A549 (cell line): ENCODE results near the gene SDE2. TPM values are rescaled to one million over a fixed set of nuclear protein-coding genes. Genes with fewer than 3 reads are reported as not detected.
A peak's percentile ranks its signal among the peaks of the same experiment; 100 is the strongest.

Experiments used
- ATAC-seq, 2 experiments: fragments of 200-7000 bp in 1 of 2; fragments of >200 bp in 1 of 2; cut with Nextera tagmentation in 1 of 2; cut with Tn5 transposase in 1 of 2; 3 replicates each; pipeline versions ENCODE4 v1.8.0 to v1.9.1; 2018 to 2020; ENCODE audit warnings: mild to moderate bottlenecking in 1 of 2, moderate library complexity in 1 of 2
- CTCF ChIA-PET: fragments of 300-600 bp; sonication (Branson Sonifier 250); formaldehyde crosslinking; extraction: SDS; loops from one replicate; lab custom pipeline; 2021; ENCODE audit warnings: antibody characterized with exemption, inconsistent platforms; lab: Yijun Ruan, JAX
- POLR2A ChIA-PET: fragments of 350-600 bp; formaldehyde crosslinking; extraction: SDS; loops from one replicate; lab custom pipeline; 2021; ENCODE audit warnings: antibody characterized with exemption, inconsistent platforms; lab: Yijun Ruan, JAX
- DNase-seq, 2 experiments: peaks; one replicate each; pipeline versions ENCODE4 v3.0.0 to v3.0.0-alpha.2; 2011 to 2016; ENCODE audit warnings: low read depth in 1 of 2, low spot score in 1 of 2
- FAIRE-seq: peaks from 2 replicates; lab custom pipeline; 2011; peaks lifted over from hg19 to GRCh38; lab: Jason Lieb, UNC
- H3K27ac ChIP-seq, 2 experiments: fragments of >200 bp; sonication (Bioruptor Twin); formaldehyde crosslinking; 3 replicates each; pipeline ENCODE4 v1.5.1; 2016 to 2017
- H3K4me1 ChIP-seq: fragments of >200 bp; sonication (Bioruptor Twin); formaldehyde crosslinking; 3 replicates; pipeline ENCODE4 v1.6.1; 2016
- H3K4me2 ChIP-seq: fragments of >200 bp; sonication (Bioruptor Twin); formaldehyde crosslinking; 3 replicates; pipeline ENCODE4 v1.6.1; 2016
- H3K4me3 ChIP-seq: fragments of >200 bp; sonication (Bioruptor Twin); formaldehyde crosslinking; 3 replicates; pipeline ENCODE4 v1.5.1; 2016
- H3K9me3 ChIP-seq: fragments of >200 bp; sonication (Bioruptor Twin); formaldehyde crosslinking; 3 replicates; pipeline ENCODE4 v1.6.1; 2016
- BHLHE40 ChIP-seq: IDR thresholded peaks from 2 replicates; pipeline ENCODE4 v1.6.1; 2012; ENCODE audit warnings: low read depth, low read length, inconsistent platforms
- CHD2 ChIP-seq: fragments of 150-350 bp; IDR thresholded peaks from 2 replicates; pipeline ENCODE4 v1.6.1; 2014; ENCODE audit warnings: low read length; ENCODE audit not compliant: partially characterized antibody
- E2F6 ChIP-seq: IDR thresholded peaks from 2 replicates; pipeline ENCODE4 v1.6.1; 2012; ENCODE audit warnings: low read depth, borderline replicate concordance
- EHMT2 ChIP-seq: fragments of 200-600 bp; sonication (generic); IDR thresholded peaks from 2 replicates; pipeline ENCODE4 v1.6.1; 2016; ENCODE audit warnings: antibody characterized with exemption, low read depth, mild to moderate bottlenecking, moderate library complexity
- ELK1 ChIP-seq: fragments of 150-350 bp; IDR thresholded peaks from 2 replicates; pipeline ENCODE4 v1.6.1; 2014; ENCODE audit warnings: low read depth, mild to moderate bottlenecking, low read length
- EP300 ChIP-seq, 2 experiments: fragments of >200 bp; sonication (Bioruptor Twin); formaldehyde crosslinking; IDR thresholded peaks; 2 replicates in 1 of 2; 3 replicates in 1 of 2; pipeline ENCODE4 v1.6.1; 2016 to 2017
- GATA3 ChIP-seq: IDR thresholded peaks from 2 replicates; pipeline ENCODE4 v1.6.1; 2012; ENCODE audit warnings: borderline replicate concordance
- HOXB13 ChIP-seq: fragments of 250-450 bp; sonication (Bioruptor Pico); IDR thresholded peaks from 2 replicates; pipeline ENCODE4 v1.5.0; 2020; ENCODE audit warnings: low read depth, mild to moderate bottlenecking, moderate library complexity
- JUN ChIP-seq, 2 experiments: fragments of >200 bp; sonication (Bioruptor Twin); formaldehyde crosslinking; IDR thresholded peaks; 2 replicates in 1 of 2; 3 replicates in 1 of 2; pipeline ENCODE4 v1.6.1; 2016 to 2017
- JUNB ChIP-seq: fragments of >200 bp; sonication (Bioruptor Twin); formaldehyde crosslinking; IDR thresholded peaks from 2 replicates; pipeline ENCODE4 v1.6.1; 2016
- MAX ChIP-seq: IDR thresholded peaks from 2 replicates; pipeline ENCODE4 v1.6.1; 2012
- MAZ ChIP-seq: fragments of 150-350 bp; IDR thresholded peaks from 2 replicates; pipeline ENCODE4 v1.6.1; 2014; ENCODE audit warnings: antibody characterized with exemption, low read depth, low read length, borderline replicate concordance
- NFE2L2 ChIP-seq: fragments of 150-350 bp; conservative IDR thresholded peaks from 2 replicates; pipeline ENCODE4 v1.6.1; 2014; ENCODE audit warnings: low read length
- PHF8 ChIP-seq: fragments of 200-600 bp; sonication (generic); IDR thresholded peaks from 2 replicates; pipeline ENCODE4 v1.6.1; 2016; ENCODE audit warnings: low read depth, mild to moderate bottlenecking, antibody characterized with exemption, moderate library complexity, borderline replicate concordance
- POLR2A ChIP-seq: IDR thresholded peaks from 2 replicates; pipeline ENCODE4 v1.6.1; 2012; ENCODE audit warnings: mild to moderate bottlenecking, low read length
- POLR2AphosphoS2 ChIP-seq: conservative IDR thresholded peaks from 2 replicates; pipeline ENCODE4 v1.6.1; 2012; ENCODE audit warnings: low read length, improper control_type of control experiment, inconsistent platforms
- RAD21 ChIP-seq, 2 experiments: fragments of >200 bp in 1 of 2; sonication (Bioruptor Twin) in 1 of 2; formaldehyde crosslinking in 1 of 2; IDR thresholded peaks in 1 of 2; conservative IDR thresholded peaks in 1 of 2; 2 replicates in 1 of 2; 3 replicates in 1 of 2; pipeline ENCODE4 v1.6.1; 2012 to 2018; ENCODE audit warnings: inconsistent platforms in 1 of 2
- REST ChIP-seq: fragments of 200-600 bp; sonication (generic); IDR thresholded peaks from 2 replicates; pipeline ENCODE4 v1.6.1; 2016; ENCODE audit warnings: antibody characterized with exemption, mild to moderate bottlenecking, moderate library complexity
- RFX5 ChIP-seq: fragments of 450-650 bp; IDR thresholded peaks from 2 replicates; pipeline ENCODE4 v1.7.1; 2014; ENCODE audit warnings: antibody characterized with exemption, mild to moderate bottlenecking, moderate library complexity
- TP53 ChIP-seq: fragments of 250-450 bp; sonication (Bioruptor Pico); IDR thresholded peaks from 2 replicates; pipeline ENCODE4 v1.5.0; 2021; ENCODE audit warnings: mild to moderate bottlenecking, moderate library complexity
- WGBS: methylation state at CpG from one replicate; pipeline ENCODE4 v1.1.6; 2017; ENCODE audit errors: missing lambda C conversion rate; 5-methylcytosine and 5-hydroxymethylcytosine counted together
- polyA minus RNA-seq: library from RNA; depleted of rRNA, polyadenylated mRNA; stranded (reverse); fragments of >200 nt; gene quantifications from 2 replicates; pipeline ENCODE4 v1.2.3, GENCODE V29; 2011; rRNA and poly(A)+ RNA removed
- polyA plus RNA-seq, 4 experiments: library from polyadenylated mRNA; depleted of rRNA in 3 of 4; stranded (reverse); fragments of >200 nt; fragmentation: RNase III in 1 of 4; extraction: RNeasy Plus Mini Kit Qiagen cat#74134 plus additional on column Dnase treatment in 1 of 4; gene quantifications; 2 replicates in 3 of 4; 3 replicates in 1 of 4; pipeline ENCODE4 v1.2.3, GENCODE V29; 2011 to 2017
- TF ChIP-seq, protein P1 (sequence below): fragments of >200 bp; sonication (Bioruptor Twin); formaldehyde crosslinking; IDR thresholded peaks from 3 replicates; pipeline ENCODE4 v1.5.1; 2016
- TF ChIP-seq, protein P2 (sequence below): fragments of >200 bp; sonication (Bioruptor Twin); formaldehyde crosslinking; IDR thresholded peaks from 3 replicates; pipeline ENCODE4 v1.6.1; 2016

SDE2 gene
- polyA plus RNA-seq (2011; rRNA removed) (15.6 and 24.8 TPM in 2 replicates), polyA plus RNA-seq (2017; fragmentation: RNase III; extraction: RNeasy Plus Mini Kit Qiagen cat#74134 plus additional on column Dnase treatment) (8.4 to 9.2 TPM (median 8.8 TPM) in 3 replicates), polyA minus RNA-seq (11.2 and 13.6 TPM in 2 replicates)
- polyA plus RNA-seq (2012; cell fraction: cytosol; rRNA removed): 5.0 and 5.4 TPM in 2 replicates
- polyA plus RNA-seq (2012; cell fraction: nucleus; rRNA removed): 3.6 and 8.2 TPM in 2 replicates

DNA sequence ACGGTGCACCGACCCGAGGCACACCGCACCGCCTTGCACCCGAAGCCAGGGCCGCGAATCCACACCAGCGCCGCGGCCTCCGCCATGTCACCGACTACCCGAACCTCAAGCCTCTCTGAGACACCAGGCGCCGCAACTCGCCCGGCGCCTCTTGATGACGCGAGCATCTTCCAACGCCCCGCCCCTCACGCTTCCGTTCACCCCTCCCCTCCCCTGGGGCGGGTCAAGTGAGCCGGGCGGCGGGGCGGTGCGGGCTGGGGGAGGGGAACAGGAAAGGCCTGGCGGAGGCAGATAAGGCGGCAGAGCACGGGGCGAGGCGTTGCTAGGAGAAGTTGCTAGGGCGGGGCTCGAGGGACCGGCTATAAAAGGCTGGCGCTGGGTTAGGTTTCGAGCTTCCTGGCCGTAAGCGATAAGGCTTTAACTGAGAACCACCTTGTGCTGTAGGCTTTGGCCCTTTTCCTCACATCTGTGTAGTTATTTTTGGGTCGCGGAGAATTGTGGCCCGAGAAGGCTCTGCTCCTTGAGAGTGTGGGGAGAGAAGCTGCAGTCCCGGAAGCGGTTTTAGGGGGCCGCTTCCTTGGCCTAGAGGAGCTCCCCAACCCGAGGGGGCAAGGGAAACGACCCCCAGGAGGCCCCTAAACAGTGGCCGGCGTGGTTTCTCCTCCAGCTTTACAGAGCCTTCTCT, at the start of gene SDE2:
SDE2 (minus strand) TSS at position 117 of the 685 bp plus-strand sequence; CDS start at position 86, 31 bp downstream.
- no peak for FAIRE-seq

GRCh38 chr1:226048886-226049285, 49.7 kb upstream of the SDE2 start:
- Histone ChIP-seq H3K9me3 (no peaks in the 10 kb centered on the region), H3K4me3 (no peak overlapping the region), H3K4me1 (peaks cover 19% of the 10 kb centered on the region), H3K4me2 (no peak overlapping the region), H3K27ac (no peak overlapping the region)
- no peak for FAIRE-seq
- no peak for DNase-seq
- POLR2A ChIA-PET: interaction anchor here (1.8 to 3.0 kb wide), 3 partner anchors 13 to 49 kb away, joined by 4 to 25 read pairs (median 19); partner anchors contain the start of genes H3-3A and SDE2
- WGBS: 89% methylated on average over 1 of the region's 1 CpG
- ATAC-seq: no peak
- TF ChIP-seq EHMT2 (no peak), JUNB (no peak), HOXB13 (CRISPR knock-in tag) (no peak), TP53 (CRISPR knock-in tag) (no peak), ELK1 (no peak)
- TF ChIP-seq, protein P1, sequence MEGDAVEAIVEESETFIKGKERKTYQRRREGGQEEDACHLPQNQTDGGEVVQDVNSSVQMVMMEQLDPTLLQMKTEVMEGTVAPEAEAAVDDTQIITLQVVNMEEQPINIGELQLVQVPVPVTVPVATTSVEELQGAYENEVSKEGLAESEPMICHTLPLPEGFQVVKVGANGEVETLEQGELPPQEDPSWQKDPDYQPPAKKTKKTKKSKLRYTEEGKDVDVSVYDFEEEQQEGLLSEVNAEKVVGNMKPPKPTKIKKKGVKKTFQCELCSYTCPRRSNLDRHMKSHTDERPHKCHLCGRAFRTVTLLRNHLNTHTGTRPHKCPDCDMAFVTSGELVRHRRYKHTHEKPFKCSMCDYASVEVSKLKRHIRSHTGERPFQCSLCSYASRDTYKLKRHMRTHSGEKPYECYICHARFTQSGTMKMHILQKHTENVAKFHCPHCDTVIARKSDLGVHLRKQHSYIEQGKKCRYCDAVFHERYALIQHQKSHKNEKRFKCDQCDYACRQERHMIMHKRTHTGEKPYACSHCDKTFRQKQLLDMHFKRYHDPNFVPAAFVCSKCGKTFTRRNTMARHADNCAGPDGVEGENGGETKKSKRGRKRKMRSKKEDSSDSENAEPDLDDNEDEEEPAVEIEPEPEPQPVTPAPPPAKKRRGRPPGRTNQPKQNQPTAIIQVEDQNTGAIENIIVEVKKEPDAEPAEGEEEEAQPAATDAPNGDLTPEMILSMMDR: no peak
- TF ChIP-seq, all 56 proteins: peak for 0
- CTCF ChIA-PET: no interaction called here

More for the DNA sequence above, at the start of gene SDE2:
- peaks cover 35% of the 10 kb centered on the region; the same call in 2 of the 3 replicates for H3K4me1 ChIP-seq
- CTCF ChIA-PET: interaction anchor here (0.7 to 1.3 kb wide), 2 partner anchors 12 to 21 kb away, joined by 4 read pairs; no protein-coding TSS in a partner anchor
- no peaks in the 10 kb centered on the region for H3K9me3 ChIP-seq
- H3K4me2 ChIP-seq: peak within 1 kb of the TSS; percentile 92
- H3K4me3 ChIP-seq: peak within 1 kb of the TSS; percentile 66
- H3K27ac ChIP-seq: peak within 1 kb of the TSS; percentile 77 to 94
- WGBS: 5% methylated on average over 34 of the region's 53 CpGs
- POLR2A ChIA-PET: interaction anchor here (0.5 to 2.1 kb wide), 25 partner anchors 8 to 559 kb away, joined by 3 to 132 read pairs (median 5); partner anchors contain the start of genes ENAH, H3-3A, PYCR2 and SRP9
- TF ChIP-seq MAX (peak; percentile 70; the same call in 1 of the 2 replicates), CHD2 (no peak), POLR2AphosphoS2 (no peak), NFE2L2 (no peak), RFX5 (no peak), E2F6 (peak; percentile 25; the same call in 1 of the 2 replicates), GATA3 (no peak; the same call in 1 of the 2 replicates), POLR2A (peak; percentile 82), RAD21 (conservative IDR thresholded peaks at IDR 0.05 in 1 of 2, IDR thresholded peaks at IDR 0.05 in 1 of 2) (no peak), JUN (IDR thresholded peaks at IDR 0.05) (peak; percentile 61 to 91; a peak in 4 of 5 replicates), EP300 (IDR thresholded peaks at IDR 0.05) (no peak), BHLHE40 (no peak), PHF8 (peak; percentile 85), MAZ (0 out of 2 replicates have a peak, but pooled peaks have one; percentile 51), REST (0 out of 2 replicates have a peak, but pooled peaks have one; percentile 2)
- TF ChIP-seq, protein P2, sequence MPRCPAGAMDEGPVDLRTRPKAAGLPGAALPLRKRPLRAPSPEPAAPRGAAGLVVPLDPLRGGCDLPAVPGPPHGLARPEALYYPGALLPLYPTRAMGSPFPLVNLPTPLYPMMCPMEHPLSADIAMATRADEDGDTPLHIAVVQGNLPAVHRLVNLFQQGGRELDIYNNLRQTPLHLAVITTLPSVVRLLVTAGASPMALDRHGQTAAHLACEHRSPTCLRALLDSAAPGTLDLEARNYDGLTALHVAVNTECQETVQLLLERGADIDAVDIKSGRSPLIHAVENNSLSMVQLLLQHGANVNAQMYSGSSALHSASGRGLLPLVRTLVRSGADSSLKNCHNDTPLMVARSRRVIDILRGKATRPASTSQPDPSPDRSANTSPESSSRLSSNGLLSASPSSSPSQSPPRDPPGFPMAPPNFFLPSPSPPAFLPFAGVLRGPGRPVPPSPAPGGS: peak; percentile 87; the same call in 2 of the 3 replicates
- ATAC-seq: peak; percentile 94 to 96
- peak; percentile 88 to 99 for DNase-seq
